ENCODE results near the gene PKM.
A peak's percentile ranks its signal among the peaks of the same experiment; 100 is the strongest.

Gene PKM

DNA sequence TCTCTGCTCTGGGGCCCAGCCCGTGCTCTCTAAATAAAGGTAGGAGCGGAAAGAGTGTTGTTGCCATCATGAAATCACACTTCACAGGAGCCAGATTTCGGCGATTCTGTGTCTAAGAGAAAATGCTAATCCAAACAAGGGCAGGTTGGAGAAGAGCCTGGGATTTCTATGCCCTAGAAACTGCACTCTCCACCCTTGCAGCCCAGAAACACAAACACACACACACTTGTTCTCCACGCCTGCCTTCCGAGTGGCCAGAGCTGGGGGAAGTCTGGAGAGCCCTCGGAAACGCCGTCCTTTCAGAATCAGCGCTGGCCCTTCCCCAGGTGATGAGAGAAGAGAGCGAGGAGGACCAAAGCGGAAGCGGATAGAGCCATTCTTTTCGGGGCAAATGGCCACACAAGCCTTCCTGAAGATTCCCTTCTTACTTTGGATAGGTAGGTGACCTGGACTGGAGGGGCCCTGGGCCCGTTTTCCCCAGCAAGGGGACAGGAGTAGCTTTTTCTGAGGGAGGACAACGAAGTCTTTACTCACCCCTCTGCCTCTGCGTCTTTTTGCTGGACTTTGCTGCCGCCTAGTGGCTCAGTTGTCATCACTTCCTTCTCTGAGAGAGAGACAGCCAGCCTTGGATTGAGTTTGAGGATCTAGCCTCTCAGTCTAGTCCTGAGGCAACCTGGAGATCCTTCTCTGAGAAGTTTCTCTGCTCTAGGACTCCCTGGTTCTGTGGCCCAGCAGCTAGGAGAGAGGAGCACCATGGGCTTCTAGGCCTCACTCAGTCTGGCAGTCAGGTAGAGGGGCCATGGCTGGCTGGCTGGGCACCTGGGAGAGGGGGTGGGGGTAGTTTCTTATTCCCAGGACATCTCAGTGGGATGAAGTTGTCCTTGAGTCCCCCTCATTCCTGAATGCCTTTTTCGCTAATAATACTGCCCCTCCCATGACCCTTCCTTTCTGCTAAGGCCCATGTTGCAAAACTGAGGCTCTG, 75.1 kb downstream of the PKM start:
- DNase-seq (ENCODE audit: low read depth, low spot score) = peak; percentile 59

DNA sequence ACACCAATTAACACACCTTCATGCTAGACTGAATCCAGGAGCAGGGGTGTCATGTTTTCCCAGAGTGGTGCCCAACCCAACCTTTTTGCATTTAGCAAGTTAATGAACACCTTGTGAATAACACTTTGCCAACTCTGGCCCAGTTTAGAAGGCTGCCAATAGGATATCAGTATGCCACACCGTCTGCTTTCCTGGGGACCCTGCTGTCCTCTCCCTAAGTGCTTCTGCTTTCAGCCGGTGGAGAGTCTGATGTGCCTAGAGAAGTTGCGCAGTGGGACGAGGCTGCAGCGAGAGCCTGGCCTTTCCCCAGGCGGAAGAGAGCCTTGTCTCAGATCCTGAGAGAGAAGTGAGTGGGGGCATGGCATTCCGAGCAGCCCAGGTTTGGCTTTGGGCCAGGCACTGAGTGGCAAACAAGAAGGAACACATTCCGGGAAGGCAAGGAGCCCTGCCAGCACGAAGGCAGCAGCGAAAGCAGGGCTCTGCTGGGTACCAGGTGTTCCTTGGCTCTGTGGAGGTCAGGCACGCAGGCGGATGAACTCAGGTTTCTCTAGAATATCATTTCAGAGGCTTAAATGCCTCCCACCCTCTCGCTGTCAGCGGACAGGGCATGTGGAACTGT, 75.9 kb downstream of the PKM start:
- no peak for DNase-seq (ENCODE audit: low read depth, low spot score)

DNA sequence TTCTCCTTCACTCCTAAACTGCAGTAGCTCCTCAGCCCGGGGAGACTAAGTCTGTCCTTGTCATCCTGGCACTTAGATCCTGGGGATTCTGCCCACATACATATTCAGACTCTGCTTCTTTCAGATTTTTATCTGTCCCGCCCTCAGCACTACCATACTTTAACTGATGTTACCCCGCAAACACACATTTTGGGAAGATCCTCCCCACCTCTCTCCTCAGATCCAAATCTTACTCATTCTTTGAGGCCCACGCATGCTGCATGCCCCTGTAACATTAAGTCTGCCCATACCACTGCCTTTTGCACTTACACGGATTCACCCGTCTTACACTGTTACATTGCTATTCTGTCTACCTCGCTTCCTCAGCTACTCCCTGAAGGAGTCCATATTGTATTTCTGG, 76.7 kb downstream of the PKM start:
- DNase-seq (ENCODE audit: low read depth, low spot score) = no peak

DNA sequence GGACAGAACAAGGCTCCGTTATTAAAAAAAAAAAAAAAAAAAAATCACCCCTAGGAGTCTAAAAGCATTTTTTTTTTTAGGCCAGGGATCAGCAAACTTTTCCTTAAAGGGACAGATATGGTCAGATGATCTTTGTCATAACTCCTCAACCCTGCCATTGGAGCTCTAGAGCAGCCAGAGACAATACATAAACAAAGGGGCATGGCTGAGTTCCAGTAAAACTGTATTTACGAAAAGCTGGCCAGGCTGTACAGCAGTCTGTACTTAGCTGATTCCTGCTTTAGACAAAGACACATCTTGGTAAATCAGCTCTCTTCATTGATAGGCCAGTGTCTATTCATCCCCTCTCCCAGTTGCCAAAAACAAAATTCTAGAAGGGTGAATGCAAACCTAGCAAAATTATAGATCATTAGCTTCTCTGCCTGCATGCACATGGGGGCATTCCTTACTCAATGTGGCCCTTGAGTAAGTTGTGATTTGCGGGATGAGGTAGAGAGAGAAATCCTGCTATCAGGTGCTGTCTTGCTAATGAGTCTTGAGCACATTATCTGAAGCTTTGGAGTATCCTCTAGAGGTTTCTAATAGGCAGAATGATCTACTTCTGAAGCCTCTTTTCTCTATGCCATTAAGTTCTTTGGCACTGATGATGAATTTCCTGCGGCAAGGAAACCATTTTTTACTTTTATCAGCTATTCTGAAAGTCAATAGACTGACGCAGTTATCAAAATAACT, 77.6 kb downstream of the PKM start:
- DNase-seq (ENCODE audit: low read depth, low spot score) = no peak
